GM18951 (cell line): ENCODE results near the gene GAGE12H.
"Not testable (repeated sequence)": the region's sequence is repeated elsewhere in the genome, so short reads cannot be mapped to it uniquely, and the experiment has no call there.

Experiments
- POLR2A ChIP-seq: IDR thresholded peaks from 4 replicates; pipeline ENCODE4 v1.6.1; 2011; ENCODE audit warnings: mild to moderate bottlenecking; ENCODE audit not compliant: insufficient read length, insufficient read depth; ENCODE audit errors: extremely low read depth
- in situ Hi-C: fragments of 300-500 bp; cut with MboI; formaldehyde crosslinking; loops from one replicate; pipeline ENCODE4 v1.12.0; 2022; ENCODE audit warnings: low sequenced_read_pairs, mixed read lengths, inconsistent platforms; ENCODE audit not compliant: unreplicated experiment

Gene GAGE12H

GRCh38 chrX:49579649-49580048, at the start of gene GAGE12H:
GAGE12H (plus strand) TSS chrX:49579949; CDS start chrX:49581104, 1,155 bp downstream.
- in situ Hi-C loops: not testable (repeated sequence)

GRCh38 chrX:49531877-49532276, 47.9 kb upstream of the GAGE12H start, which contains the start of gene GAGE12C:
GAGE12C (plus strand) TSS chrX:49532177; CDS start chrX:49533332, 1,155 bp downstream.
- in situ Hi-C loops: not testable (repeated sequence)

- in situ Hi-C loops: not testable (repeated sequence)
Observed at GRCh38 chrX:49541433-49541832, 38.3 kb upstream of the GAGE12H start, which contains the start of gene GAGE12D. GAGE12D (plus strand) TSS chrX:49541733; CDS start chrX:49542888, 1,155 bp downstream.

GRCh38 chrX:49550989-49551388, 28.8 kb upstream of the GAGE12H start, which contains the start of gene GAGE12E:
GAGE12E (plus strand) TSS chrX:49551289; CDS start chrX:49552444, 1,155 bp downstream.
- in situ Hi-C loops: loop anchor here (25.0 kb wide), 1 partner anchor 239 kb away; the partner anchor contains the start of genes GAGE10 and GAGE12J

- in situ Hi-C loops: loop anchor here (25.0 kb wide), 1 partner anchor 248 kb away; the partner anchor contains the start of genes GAGE10 and GAGE12J
Observed at GRCh38 chrX:49560542-49560941, 19.2 kb upstream of the GAGE12H start, which contains the start of gene GAGE12F. GAGE12F (plus strand) TSS chrX:49560842; CDS start chrX:49561997, 1,155 bp downstream.

- in situ Hi-C loops: loop anchor here (25.0 kb wide), 1 partner anchor 256 kb away; the partner anchor contains the start of genes GAGE10 and GAGE12J
Observed at GRCh38 chrX:49568728-49569127, 11.0 kb upstream of the GAGE12H start.

- in situ Hi-C loops: loop anchor here (25.0 kb wide), 1 partner anchor 257 kb away; the partner anchor contains the start of genes GAGE10 and GAGE12J
Observed at GRCh38 chrX:49569152-49569551, 10.6 kb upstream of the GAGE12H start.

GRCh38 chrX:49570100-49570499, 9.6 kb upstream of the GAGE12H start, which contains the start of gene GAGE12G:
GAGE12G (plus strand) TSS chrX:49570400; CDS start chrX:49571555, 1,155 bp downstream.
- in situ Hi-C loops: loop anchor here (25.0 kb wide), 1 partner anchor 258 kb away; the partner anchor contains the start of genes GAGE10 and GAGE12J

GRCh38 chrX:49589196-49589595, 9.4 kb downstream of the GAGE12H start, which contains the start of gene GAGE2A:
GAGE2A (plus strand) TSS chrX:49589496; CDS start chrX:49590651, 1,155 bp downstream.
- in situ Hi-C loops: not testable (repeated sequence)

- in situ Hi-C loops: not testable (repeated sequence)
Observed at GRCh38 chrX:49589769-49590478, 10.2 kb downstream of the GAGE12H start.

- in situ Hi-C loops: not testable (repeated sequence)
Observed at GRCh38 chrX:49590488-49590887, 10.7 kb downstream of the GAGE12H start.

- in situ Hi-C loops: not testable (repeated sequence)
Observed at GRCh38 chrX:49598720-49599119, 19.0 kb downstream of the GAGE12H start, which contains the start of gene GAGE1. GAGE1 (plus strand) TSS chrX:49599020; CDS start chrX:49600175, 1,155 bp downstream.

GRCh38 chrX:49610718-49611310, 31.1 kb downstream of the GAGE12H start:
- in situ Hi-C loops: no loop called here
- no peak for TF ChIP-seq POLR2A

GRCh38 chrX:49618574-49618973, 38.8 kb downstream of the GAGE12H start:
- in situ Hi-C loops: no loop called here
- TF ChIP-seq POLR2A: no peak
